Activated effector memory CD4-positive, alpha-beta T cell treated with Interleukin-2 at 50 U/mL for 16 hours (primary cell): ENCODE results near the gene IL37.
"Not testable (repeated sequence)": the region's sequence is repeated elsewhere in the genome, so short reads cannot be mapped to it uniquely, and the experiment has no call there.

Experiments used
- DNase-seq: peaks from one replicate; pipeline ENCODE4 v3.0.0-alpha.2; 2020

Gene IL37

DNA sequence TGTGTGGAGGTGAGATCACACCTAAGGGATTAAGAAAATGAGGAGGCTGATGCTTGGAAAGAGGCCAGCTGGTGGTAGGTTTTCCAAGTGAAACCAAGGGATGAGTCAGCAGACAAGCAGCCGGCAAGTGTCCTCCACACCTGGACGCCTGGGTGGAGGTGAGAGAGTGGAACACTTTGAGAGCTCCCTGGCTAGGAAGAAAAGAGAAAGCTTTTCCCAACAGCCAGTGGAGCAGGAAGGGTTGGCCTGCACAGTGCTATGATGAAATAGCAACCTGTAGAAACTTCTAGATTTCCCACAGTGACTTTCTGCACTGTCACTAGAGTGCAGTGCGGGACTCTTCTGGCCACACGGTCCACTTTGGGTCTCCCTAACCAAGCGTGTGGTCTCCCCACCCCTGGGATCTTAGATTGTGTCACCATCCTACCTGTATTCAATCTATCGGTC, 19.6 kb upstream of the IL37 start:
- DNase-seq = no peak

DNA sequence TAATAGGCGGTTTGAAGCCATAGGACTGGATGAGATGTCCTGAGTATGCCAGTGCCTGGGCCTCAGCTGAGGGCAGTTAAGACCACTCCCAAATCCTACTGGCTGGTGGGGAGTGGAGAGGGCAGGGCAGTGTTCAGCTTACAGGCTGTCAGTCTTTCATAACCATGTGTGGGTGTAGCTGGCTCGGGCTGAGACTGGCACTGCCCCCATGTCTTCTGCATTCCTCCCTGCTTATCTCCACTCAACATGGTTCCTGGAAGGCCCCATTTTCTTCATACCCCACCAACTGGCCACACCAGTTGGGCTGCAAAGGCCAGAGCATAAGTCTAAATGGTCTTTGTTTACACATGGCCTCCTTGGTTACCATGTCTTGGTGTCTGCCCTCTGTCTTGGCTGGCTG, 17.2 kb upstream of the IL37 start:
- DNase-seq = no peak

GRCh38 chr2:112896909-112897623, 13.9 kb upstream of the IL37 start:
- DNase-seq = no peak

- no peak for DNase-seq
These were observed 13.4 kb upstream of the IL37 start for GRCh38 chr2:112897624-112897978.

GRCh38 chr2:112901431-112902065, 9.4 kb upstream of the IL37 start:
- not testable (repeated sequence) for DNase-seq

DNA sequence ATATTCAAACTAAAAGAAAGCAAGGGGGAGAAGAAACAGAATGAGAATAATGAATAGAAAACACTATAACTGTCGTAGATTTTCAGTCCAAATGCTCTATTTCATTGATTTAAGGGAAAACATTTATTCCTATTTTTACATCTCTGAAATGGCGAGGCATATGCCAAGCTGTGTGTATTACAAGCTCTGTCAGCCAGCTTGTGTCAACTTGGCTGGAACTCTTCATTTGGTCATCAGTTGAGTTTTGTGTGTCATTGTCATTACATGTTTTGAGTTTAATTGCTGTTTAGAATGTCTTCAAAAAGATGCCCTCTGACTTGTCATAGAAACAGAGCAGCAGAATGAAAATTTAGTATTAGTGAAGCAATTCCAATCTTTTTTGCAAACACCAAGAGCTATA, 8.1 kb upstream of the IL37 start:
- no peak for DNase-seq

GRCh38 chr2:112904883-112905282, 6.1 kb upstream of the IL37 start:
- no peak for DNase-seq

DNA sequence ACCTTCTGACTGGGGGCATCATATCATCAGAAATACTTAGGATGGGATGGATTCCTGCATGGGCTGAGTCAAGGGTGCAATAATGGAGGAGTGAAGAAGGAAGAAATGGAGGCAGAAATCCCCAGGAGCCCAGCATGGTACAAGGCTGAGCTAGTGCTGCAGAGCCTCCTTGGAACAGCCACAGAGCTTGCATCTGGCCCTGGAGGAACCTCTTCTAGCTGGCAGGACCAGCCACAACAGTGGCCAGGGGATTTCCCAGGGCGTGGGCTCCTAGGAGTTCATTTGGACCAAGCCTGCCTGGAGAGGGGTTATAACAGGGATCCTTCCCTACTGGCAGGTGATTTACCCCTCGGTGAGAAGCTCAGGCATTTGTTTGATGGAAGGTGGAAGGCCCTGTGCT, 4.7 kb upstream of the IL37 start:
- DNase-seq = no peak

- DNase-seq = no peak
These were observed 3.7 kb upstream of the IL37 start for GRCh38 chr2:112907001-112907949.

- not testable (repeated sequence) for DNase-seq
These were observed 2.4 kb upstream of the IL37 start for GRCh38 chr2:112908559-112908958.

DNA sequence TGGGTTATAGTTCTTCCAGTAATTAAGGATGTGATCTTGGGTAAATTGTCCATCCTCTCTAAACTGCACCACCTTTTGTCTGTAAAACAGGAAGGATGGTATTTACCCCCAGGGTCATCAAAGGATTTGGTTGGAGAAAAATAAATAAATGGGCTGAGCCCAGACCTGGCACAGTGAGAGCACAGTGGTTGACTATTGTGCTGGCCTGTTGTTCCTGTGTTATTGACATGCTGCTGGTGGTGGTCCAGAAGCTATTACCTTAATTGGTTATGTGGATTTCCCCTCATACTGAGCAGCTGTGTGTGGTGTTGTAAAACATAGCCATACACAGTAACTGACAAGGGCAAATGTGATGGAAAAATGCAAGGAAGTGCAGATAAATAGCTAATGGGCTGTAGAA, 746 bp upstream of the IL37 start:
- no peak for DNase-seq

GRCh38 chr2:112912403-112912802, 1.4 kb downstream of the IL37 start:
- no peak for DNase-seq

DNA sequence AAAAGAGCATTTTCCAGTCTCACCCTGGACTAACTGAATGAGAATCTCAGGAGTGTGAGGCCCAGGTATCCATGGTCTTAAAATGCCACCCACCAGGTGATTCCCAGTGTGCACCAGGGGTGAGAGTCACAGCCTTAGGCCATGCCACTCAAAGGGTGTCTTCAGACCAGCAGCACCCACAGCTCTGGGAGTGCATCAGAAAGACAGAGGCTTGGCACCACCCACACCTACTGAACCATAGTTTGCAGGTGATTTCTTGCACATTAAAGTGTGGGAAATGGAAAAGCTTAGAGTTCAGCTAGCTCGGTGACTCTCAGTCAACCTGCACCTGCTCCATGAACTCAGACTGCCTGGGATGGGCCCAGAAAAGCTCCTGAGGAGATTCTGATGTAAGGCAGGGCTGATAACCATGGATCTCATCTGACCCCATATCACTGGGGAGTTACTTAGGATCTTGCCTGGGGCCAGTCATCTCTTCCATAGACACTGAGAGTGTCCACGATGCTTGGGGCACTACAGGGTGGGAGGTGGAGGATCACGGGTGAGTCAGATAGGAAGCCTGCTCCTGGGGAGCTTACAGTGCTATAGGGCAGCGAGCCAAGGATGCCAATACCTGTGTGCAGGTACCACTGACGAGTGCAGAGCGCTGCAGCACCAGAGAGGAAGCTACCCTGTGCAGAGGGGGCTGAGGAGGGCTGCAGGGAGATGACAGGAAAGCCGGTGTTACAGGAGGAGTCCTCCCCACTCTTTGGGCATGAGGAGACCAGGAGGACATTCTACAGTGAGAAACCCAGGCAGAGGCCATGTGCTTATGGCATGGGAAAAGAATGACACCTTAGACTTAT, 4.6 kb downstream of the IL37 start:
- no peak for DNase-seq

DNA sequence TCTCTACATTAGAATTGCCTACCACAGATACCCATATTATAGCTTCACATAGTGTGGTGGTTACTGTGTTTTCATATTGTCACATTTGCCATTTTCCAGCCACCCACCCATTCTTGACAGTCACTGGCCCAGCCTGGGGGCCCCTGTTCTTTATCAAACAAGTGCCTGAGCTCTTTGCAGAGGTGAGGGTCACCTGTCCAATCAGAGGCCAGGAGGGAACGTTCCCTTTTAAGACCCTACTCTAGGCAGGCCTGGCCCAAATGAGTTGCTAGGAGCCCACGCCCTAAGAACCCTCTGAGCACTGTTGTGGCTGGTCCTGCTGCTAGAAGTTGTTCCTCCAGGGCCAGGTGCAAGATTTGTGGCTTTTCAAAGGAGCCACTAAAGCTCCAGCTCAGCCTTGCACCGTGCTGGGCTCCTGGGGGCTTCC, 5.2 kb downstream of the IL37 start:
- no peak for DNase-seq

- no peak for DNase-seq
These were observed 5.8 kb downstream of the IL37 start for GRCh38 chr2:112916625-112917247.

- DNase-seq = no peak
These were observed 6.9 kb downstream of the IL37 start for GRCh38 chr2:112917856-112918255.

DNA sequence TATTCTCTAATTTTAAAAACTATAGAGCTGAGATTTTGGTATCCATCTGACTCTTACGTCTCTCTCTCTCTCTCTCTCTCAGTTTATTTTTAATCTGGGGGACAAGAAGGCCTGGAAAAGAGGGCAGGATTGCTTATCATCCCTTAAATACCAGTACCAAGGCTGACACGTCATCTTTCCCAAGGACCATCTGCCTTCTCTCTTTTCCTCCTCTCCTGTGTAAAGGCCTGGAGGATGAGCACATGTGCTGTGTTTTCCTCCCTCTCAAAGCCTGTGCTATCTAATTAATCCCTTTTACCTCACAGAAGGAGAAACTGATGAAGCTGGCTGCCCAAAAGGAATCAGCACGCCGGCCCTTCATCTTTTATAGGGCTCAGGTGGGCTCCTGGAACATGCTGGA, 7.3 kb downstream of the IL37 start:
- DNase-seq = no peak

DNA sequence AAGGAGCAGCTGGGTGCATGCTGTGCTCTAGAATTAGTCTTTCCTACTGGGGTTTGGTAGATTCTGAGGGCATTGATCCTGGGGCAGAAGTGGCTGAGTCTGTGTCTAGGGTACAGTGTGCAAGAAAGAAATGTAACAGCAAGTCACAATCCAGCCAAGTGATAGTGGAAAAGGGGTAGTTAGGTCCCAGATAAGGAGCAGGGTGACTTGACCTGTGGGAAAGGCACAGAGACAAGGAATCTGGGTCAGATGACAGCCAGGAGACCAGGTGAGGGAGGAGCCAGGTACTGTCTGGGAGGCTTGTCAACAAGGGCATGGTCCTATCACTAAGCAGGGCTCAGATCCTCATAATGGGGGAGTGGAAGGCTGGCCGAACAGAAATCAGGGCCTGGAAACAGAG, 8.1 kb downstream of the IL37 start:
- no peak for DNase-seq

DNA sequence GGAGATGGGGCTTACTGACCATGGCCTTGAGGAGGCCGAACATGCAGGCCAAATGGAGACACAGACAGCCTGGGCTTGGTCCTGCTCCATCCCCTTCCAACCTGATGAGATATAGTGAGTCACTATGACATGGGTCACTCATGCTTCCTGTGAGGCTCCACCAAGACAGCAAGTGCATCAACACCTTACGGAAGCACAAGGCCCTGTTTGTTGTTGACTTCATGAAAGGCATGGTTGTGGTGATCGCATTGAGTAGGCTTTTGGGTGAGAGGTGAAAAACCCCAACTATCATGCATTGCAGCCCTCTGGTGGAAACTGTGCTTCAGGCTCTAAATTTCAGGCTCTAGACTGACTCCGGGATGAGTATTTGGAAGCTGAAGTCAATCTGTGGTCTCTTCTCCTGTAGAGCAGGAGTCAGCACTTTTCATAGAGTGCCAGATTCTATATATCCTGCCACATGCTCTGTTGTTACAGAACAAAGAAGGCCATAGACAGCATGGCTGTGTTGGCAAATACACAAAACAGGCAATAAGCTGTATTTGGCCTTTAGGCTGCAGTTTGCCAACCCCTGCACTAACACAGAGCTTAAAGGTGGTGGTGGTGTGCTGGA, 10.1 kb downstream of the IL37 start:
- no peak for DNase-seq

GRCh38 chr2:112921982-112922381, 11.0 kb downstream of the IL37 start:
- no peak for DNase-seq

GRCh38 chr2:112923237-112923966, 12.4 kb downstream of the IL37 start:
- no peak for DNase-seq
